SW480 (cell line): ENCODE results near the gene SCGB1D4.

ENCODE experiments used
- DNase-seq: peaks from one replicate; pipeline ENCODE4 v3.0.0-alpha.2; 2016; ENCODE audit warnings: low spot score

Gene SCGB1D4

DNA sequence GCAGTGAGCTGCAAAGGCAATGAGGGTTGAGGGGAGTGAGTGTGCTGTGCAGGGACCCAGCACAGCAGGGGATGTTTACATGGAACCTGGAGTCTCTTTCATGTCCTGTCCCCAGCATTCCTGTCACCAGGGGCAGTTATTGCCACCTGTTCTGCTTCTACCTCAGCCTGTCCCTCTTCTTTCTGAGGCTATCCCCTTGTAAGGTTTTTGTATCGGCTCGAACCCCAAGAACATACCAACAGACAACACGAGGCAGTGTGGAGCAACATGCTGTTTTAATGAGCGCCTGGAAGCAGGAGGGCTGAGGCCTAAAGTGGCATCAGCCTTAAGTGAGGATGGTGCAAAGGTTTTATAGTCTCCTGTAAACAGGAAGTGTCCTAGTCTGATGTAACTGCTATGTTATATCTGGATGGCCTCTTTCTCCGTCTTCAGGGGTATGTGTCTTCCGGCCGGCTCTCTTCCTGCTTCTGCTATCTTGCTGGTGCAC is 25.0 kb downstream of the SCGB1D4 start:
- no peak for DNase-seq

DNA sequence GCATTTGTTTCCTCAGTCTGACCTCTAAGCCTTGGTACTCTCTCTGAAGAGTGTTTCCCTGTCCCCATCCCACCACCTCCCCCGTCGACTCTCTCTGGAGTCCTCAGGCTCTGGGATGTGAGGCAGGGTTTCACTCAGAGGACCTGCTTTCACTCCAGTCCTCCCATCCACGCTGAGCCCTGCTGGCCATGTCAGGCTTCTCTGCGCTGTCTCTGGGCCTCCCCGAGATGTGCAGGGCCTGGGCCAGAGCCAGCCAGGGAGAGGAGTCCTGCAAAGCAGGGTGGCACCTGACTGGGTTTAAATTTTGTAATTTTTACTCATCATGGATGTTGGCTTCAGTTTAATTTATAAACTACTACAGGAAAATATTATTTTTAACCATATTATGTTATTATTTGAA is 25.6 kb downstream of the SCGB1D4 start:
- no peak for DNase-seq

DNA sequence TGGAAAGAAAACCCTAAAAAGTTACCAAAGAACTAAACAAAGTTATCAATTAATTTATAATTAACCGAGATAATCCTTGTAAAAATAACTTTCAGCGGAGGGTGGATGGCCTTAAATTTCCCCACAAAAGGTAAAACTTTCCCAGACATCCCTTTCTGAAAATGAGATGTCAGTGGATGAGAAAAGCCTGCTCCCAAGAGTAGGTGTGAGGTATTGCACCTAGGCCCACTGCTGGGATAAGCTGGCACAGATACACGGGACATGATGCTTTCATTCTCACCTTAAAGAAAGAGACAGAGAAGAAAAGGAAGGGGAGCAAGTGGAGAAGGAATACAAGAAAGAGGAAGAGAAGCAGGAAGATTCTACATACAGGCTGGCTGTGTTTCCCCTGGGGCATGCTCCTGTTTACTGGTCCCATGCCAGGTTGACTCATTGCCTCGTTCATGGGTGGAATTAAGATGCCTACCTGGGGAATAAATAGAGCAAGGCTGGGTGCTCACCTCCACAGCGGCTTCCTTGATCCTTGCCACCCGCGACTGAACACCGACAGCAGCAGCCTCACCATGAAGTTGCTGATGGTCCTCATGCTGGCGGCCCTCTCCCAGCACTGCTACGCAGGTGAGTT is 29.1 kb downstream of the SCGB1D4 start, which contains the start of gene SCGB2A2:
Gene SCGB2A2, plus strand, starts transcription at position 505 of the 625 bp plus-strand sequence. Its CDS starts 59 bp downstream, at position 564.
- DNase-seq: no peak

DNA sequence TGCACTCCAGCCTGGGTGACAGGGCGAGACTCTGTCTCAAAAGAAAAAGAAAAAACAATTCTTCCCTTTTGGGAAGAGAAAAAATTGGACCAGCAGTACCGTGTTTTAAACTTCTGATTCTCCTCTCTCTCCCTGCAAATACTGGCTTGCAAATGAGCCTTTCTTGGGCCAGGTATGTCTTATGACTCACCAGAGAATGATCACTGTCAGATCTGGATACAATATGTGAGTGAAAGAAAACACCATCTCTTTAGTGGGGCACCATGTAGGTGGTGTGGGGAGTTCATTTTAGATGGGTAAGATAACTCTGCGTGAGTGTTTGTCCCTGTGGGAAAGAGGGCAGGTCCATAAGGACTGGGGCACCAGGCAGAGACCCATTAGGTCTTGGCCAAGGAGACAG is 31.3 kb downstream of the SCGB1D4 start:
- no peak for DNase-seq

DNA sequence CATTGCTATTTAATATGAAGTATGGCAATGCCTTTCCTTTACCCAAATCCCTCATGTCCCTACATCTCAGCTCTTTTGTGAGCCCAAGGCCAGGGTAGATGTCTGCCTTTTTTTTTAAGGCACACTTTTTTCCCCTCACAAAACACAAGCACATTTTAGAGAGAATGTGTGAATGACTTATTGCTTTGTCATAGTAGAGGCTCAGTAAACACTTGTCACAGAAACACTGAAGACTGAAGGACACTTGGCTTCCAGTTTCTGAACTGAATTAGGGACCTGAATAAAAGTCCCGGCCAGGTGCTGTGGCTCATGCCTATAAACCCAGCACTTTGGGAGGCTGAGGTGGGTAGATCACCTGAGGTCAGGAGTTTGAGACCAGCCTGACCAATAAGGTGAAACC is 31.8 kb downstream of the SCGB1D4 start:
- no peak for DNase-seq

DNA sequence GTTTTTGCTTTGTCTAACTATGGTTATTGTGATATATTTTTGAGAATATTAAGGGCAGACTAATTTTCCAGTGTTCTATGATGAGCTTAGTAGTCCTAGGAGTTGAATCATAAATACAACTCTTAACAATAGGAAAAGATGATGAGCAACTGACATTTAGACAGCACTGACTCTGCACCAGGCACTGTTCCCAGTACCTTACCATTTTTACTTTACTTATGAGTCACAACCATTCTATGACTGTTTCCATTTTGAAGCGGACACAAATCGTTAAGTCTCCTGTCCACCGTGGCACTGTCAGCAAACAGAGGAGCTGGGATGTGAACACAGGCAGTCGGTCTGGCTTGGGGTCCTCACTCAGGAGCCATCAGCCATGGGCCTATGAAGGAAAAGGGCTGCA is 32.3 kb downstream of the SCGB1D4 start:
- no peak for DNase-seq

DNA sequence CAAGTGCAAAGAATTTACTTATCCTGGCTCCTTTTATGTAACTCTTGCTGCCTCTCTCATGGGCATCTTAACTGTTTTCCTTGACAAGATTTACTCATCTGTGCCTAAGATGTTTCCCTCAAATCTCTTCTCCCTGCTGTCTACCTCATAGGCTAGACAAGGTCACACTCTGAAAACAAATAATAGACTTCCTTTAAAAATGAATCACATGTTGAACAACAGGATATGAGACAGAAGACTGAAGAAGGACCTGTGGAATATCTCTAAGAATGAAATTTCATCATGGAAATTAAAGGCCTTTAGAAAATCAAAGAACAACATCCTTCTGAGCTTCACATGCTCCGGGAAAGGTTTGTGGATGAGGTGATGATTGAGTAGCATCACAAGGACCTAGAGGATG is 34.9 kb downstream of the SCGB1D4 start:
- DNase-seq: no peak

DNA sequence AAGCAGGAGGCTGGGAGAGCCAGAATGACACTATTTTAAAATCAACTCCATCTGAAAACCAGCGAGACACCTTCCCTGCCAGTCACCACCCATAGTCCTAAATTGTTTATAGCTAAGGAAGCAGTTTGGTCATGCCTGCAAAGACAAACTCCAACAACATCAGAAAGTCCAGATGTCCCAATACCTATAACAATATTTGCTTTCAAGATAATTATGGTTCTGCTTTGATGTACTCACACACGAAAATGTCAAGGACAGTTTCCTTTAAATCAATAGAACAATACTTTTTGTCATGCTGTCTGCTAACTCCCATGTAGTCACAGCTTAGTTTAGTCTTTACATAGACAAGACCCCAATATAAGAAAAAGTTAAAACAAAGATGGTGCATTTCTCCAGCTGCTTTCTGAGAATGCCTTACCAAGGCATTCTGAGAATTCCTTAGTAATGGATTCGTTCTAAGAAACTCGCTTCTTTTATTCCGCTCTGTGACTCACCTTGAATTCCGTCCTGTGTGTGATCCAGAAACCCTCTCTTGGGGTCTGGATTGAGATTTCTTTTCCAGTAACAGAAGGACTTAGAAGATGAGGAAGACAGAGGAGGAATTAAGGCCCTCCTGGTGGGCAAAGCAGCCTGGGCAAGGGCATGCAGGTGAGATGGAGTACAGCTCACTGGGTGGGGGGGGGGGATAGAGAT is 38.5 kb downstream of the SCGB1D4 start:
- no peak for DNase-seq

DNA sequence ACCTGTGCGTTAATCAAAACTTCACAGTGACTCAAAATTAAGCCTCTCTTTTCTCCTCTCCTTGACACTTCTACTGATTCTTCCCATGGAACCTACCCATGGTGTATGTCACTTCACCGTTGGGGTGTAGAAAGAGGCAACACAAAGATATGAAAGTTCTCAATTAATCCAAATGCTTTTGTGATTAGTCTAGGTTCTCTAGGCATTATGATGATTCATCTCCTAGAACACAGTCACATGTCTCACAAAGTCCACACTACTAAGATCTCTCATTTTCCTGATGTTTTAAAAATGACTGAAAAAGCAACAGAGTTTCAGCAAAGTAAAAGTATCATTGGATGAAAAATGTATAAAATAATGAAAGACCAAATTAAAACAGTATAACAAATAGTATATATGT is 42.6 kb downstream of the SCGB1D4 start:
- no peak for DNase-seq

DNA sequence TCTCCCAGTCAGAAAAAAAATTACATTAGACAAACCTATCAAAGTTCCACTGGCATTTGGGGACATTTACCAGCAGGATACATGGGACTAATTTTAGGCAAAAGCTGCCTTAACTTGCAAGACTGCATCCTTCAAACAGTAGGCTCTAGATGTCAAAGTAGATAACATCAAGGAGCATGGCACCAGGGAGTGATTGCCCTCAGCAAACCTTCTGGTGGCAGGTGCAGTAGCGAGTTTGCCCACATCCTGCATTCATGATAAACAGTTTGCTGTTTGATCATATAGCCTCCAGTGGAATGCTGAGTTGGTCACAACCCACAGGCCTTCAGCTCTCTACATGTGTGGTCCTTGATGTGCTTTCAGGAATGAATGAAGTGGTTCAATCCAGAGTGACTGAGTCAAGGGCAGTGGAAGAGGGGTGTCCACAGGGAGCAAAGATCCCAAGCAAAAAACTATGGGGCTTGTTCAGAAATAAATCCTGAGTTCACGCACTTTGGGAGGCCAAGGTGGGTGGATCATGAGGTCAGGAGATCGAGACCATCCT is 44.8 kb downstream of the SCGB1D4 start:
- DNase-seq: no peak

DNA sequence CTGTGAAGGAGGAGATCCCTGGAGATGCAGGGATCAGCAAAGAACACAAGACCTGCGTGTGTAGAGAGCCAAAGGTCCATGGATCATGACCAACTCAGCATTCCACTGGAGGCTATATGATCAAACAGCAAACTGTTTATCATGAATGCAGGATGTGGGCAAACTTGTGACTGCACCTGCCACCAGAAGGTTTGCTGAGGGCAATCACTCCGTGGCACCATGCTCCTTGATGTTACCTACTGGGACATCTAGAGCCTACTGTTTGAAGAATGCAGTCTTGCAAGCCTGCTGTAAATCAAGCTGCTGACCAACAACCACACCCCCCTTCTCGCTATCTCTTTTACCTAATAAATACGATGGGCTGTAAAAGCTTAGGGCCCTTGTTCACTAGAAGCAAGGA is 47.2 kb downstream of the SCGB1D4 start:
- DNase-seq: no peak
